HG02642 (cell line): ENCODE data around the gene PGM2L1.
A peak's percentile ranks its signal among the peaks of the same experiment; 100 is the strongest.
"Not testable (repeated sequence)": the region's sequence is repeated elsewhere in the genome, so short reads cannot be mapped to it uniquely, and the experiment has no call there.

Source experiments
- ATAC-seq: cut with Tn5 transposase; IDR thresholded peaks from one replicate; pipeline ENCODE4 v1.9.1; 2021; ENCODE audit warnings: mild to moderate bottlenecking; ENCODE audit not compliant: unreplicated experiment, poor library complexity

The PGM2L1 gene

DNA sequence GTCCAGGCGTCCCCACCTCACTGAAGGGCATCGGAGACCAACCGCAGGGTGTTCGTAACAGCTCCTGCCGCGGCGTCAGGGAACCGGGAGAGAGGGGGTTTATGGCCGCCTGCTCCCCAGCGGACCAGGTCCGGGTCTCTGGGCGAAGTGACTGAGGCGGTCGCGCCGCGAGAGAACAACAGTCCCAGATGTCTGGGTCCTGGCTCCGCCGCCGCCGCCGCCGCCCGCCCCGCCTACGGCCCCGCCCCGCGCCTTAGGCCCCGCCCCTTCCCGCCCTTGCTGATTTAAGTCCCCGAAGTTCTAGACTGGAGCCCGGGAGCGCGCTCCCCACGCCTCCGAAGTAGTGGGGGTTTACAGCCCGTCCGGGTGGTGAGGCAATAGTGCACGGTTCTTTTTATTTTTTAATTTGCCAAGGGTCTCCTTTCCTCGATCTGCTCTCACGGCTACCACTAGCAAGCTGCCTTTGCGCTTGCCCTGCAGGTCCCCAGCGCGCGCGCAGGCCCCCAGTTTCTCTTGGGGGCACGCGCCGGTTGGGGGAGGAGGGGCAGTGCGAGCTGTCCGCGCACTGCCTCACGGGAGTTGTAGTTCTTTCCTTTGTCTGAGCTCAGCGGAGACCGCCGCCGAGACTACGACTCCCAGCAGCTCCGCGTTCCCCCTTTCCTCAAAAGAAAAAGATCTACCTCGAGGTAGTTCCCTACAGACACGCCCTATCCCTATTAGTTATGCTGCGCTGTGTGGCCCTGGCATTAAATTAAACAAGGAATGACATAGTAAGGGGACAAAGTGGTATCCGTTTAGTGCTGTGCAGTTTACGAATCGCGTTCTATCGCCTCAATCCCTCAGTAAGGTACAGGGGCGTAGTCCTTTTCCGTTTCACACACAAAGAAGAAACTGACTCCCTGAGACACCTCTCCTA is at the start of gene PGM2L1:
Gene PGM2L1, minus strand, starts transcription at position 190 of the 916 bp plus-strand sequence. CDS start 272 bp downstream, outside the sequence.
- peak; percentile 96 for ATAC-seq

DNA sequence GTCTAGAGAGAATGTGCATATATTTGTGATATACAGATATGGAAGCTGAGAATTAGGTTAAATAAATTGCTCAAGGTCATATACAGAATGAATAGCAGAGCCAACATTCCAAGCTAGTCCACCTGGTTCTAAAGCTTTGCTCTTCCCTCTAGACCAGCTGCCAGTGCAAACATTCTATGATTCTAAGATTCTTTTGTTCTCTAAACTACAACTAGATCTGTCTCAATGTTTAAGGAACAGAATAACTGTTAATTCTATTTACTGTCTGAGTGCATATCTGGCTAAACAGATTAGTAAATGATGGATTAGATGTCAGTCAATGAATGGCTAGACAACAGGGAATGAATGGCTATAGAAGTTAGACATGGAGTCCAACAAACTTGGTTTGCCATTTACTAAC is 49.5 kb upstream of the PGM2L1 start:
- no peak for ATAC-seq

DNA sequence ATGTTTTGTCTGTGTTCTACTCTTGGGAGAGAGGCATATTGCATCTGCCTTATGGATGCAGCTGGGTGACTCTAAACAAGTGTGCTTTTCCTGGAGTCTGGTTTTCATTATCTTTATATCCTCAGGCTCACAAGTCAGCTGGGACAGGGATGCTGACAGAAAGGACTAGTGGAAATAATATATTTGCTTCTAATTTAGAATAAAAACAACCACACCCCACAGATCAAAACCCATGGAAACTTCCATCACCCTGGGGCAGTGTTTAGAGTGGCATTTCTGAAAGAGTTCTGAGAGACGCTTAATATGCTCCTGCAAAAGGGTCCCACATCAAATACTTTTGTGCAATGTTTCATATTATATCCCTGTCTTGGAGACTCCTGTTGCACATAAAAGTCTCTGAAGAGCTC is 48.3 kb upstream of the PGM2L1 start:
- ATAC-seq = no peak

DNA sequence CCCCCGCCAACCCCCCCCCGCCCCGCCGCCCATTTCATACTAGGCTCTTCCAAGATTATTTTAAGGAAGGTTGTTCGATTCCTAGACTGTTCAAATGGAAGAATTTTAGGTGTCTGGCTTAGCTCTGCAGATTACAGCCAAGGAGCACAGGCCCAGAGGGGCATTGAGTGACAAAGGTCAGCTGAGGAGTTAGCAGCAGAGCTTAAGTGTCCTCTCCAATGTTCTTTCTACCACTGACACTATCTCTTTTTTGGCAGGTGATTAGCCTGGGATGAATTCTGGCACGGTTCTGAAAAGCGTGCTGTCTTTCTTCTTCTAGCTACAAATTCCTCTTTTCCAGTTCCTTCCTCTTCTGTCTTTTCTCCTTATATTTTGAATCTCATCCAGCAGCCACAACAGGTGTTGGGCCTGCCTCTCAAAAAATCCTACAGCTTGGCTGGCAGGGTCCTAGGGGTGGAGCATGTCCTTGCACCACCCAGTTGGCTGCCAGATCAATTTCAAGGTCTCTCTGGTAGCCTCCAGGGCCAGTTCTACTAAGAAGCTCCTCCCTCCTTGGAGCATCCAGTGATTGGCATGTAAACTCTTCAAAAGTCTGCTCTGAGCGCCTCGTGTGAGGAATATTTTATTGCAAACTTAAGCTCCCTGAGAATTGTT is 46.1 kb upstream of the PGM2L1 start:
- ATAC-seq = no peak

DNA sequence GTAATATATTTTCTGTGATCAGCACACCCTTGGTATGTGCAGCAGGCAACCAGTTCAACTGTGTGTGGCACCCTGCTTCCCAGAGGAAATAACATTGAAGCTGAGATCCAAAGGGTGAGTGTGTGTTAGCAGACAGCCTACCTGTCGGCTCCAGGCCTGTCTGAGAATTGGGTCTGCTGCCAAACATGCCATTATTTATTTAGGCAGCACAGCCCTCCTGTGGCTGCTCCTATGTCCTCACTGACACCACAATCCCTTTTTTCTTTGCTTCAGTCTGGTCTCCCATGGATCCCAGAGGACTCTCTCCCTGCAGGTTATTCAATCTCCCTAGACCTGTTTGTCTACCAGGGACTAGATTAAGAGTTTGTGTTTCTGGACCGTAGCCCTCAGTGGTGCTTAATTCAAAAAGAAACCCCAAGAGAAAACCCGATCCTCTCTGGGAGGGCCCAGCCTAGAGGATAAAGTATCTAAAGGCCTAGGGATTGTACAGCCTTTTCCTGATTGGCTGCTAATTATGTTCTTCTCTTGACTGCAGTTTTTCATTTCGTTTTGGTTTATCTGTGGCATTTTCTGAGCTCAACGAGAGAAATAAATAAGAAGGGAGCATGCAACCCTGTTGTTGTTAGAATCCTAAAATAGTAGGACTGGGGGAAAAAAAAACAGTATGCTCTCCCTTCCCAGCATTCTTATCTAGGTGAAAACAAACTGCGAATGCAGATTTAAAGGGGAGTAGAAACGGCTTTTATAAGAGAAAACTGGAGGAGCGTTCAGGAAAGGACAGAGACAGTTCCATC is 45.0 kb upstream of the PGM2L1 start:
- no peak for ATAC-seq

DNA sequence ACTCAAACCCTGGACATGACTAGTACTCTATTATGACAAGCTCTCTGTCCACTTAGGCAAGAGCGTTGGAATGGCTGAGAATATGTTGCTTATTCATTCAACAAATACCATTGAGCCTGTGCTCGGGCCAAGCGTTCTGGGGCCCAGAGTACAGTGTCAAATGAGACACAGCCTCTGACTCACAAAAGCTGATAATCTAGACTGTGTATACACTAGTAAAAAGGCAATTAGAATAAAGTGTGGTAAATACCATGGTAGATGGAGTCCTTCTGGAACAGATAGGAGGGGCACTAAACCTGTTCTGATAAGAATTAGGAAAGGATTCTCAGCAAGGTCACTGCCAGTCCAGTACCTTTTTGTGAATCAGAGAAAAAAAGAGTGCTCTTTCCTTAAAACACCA is 44.4 kb upstream of the PGM2L1 start:
- ATAC-seq = no peak

DNA sequence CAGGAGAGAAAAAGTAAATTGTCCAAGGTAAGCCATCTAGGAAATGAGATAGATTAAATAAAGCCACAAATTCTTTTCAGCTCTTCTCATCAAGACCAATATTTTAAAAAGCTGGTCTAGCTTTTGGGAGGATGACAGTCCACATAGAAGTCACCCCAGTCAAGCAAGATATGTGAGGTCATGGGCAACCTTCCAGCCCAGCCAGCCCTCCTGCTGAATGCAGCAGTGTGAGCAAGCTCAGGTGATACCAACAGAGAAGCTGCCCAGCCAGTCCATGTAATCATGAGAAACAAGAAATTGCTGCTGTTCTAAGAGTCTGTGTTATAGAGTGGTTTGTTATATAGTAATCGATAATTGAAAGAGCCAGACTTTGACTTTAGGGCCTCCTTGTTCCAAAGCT is 40.4 kb upstream of the PGM2L1 start:
- no peak for ATAC-seq

DNA sequence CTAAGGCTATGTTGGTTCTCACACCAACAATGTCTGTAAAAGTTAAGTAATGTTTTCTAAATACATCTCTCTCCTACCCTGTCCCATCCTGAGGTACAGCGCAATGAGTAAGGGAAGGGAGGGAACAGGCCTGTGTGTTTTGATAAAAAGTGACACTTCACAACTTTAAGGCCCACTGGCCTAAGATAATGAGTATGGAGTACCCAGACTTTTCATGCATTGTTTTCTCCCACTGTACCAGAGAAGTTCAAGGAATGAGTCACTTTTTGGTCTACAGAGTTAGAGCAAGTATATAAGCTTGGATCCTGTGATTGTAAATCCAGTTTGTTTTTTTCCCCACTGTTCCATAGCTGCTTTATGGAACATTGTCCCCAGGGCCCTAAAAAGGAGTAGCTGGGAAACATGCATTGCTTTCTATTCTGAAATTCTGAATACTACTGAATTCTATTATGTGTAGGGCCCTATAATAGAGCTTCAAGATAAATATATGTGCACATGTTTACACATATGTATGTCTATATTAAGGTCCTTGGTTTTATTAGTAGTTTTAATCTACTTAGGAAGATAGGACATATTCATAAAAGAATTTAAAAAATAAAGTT is 39.3 kb upstream of the PGM2L1 start:
- no peak for ATAC-seq

DNA sequence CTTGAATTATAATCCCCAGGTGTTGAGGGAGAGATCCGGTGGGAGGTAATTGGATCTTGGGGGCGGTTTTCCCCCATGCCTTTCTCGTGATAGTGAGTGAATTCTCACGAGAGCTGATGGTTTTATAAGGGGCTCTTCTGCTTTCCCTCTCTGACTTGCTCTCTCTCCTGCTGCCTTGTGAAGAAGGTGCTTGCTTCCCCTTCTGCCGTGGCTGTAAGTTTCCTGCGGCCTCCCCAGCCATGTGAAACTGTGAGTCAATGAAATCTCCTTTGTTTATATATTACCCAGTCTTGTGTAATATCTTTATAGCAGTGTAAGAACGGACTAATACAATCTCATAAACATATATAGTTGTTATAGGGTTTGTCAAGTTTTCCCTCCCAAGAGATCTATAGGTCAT is 36.3 kb upstream of the PGM2L1 start:
- no peak for ATAC-seq

DNA sequence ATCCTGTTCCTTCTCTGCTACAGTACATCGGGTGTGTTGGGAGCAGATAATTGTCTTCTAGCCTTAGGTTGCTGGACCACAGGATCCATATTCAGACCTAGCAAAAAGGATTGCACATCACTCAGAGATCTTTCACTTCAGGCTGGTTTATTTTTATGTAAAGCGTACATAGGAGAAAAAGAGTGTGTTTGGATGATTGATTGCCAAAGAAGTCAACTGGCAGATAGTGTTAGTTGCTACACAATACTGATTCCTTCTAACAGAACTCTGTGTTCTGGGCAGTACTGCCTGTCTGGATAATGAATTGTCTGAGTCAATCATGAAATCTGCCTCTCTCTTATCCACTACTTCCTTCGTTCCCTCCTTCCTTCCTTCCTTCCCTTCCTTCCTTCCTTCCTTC is 31.0 kb upstream of the PGM2L1 start:
- ATAC-seq = no peak

DNA sequence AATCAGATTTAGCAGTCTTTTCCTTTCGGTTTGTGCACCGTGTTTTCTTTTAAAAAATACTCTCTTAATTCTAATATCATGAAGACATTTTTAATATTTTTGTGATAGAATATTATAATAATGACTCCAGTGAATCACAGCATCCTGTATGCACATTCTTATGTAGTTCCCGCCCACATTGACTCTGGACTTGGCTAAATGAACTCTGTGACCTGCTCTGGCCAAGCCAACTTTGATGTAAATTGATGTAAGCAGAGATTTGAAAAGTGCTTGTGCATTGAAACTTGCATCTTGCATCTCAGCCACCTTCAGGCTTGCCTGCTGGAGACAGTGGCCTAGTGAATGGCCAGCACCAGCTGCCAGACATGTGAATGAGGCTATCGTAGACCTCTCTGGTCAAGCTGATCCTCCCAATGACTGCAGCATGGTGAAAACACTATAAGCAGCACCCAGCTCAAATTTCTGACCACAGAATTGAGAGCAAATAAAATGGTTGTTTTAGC is 29.2 kb upstream of the PGM2L1 start:
- no peak for ATAC-seq

DNA sequence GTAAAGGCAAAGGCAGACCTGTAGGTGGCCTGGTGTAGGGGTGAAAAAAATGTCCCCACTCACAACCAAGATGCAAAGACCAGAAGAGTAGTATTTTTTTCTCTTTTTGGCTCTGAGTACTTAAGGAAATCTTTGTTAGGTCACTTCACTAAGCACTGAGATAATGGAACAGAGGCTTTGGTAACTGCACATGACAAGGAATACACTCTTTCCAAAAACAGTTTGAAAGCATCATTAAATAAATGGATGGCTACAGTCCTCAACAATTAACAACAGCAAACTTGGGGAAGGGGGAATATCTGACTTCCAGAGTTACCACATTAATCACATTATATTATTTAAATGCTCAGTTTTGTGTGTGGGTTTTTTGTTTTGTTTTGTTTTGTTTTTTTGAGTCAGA is 26.9 kb upstream of the PGM2L1 start:
- ATAC-seq = no peak

DNA sequence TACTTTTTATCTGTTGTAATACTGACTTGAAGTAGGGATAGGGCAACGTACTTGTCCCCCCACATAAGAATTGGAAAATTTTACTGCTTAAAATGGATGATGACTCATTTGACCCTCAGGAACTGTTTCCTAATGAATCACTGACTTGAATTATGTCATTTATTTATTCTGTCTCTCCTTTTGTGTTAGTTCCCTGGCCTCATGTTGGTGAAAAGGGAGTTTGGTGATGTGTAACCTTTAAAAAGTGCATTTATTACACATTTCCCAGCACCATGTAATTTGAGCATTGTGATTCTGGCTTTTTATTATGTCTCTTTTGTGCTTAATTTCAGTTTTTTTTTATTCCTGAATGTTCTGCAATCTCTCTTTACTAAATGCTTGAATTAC is 20.3 kb upstream of the PGM2L1 start:
- no peak for ATAC-seq

DNA sequence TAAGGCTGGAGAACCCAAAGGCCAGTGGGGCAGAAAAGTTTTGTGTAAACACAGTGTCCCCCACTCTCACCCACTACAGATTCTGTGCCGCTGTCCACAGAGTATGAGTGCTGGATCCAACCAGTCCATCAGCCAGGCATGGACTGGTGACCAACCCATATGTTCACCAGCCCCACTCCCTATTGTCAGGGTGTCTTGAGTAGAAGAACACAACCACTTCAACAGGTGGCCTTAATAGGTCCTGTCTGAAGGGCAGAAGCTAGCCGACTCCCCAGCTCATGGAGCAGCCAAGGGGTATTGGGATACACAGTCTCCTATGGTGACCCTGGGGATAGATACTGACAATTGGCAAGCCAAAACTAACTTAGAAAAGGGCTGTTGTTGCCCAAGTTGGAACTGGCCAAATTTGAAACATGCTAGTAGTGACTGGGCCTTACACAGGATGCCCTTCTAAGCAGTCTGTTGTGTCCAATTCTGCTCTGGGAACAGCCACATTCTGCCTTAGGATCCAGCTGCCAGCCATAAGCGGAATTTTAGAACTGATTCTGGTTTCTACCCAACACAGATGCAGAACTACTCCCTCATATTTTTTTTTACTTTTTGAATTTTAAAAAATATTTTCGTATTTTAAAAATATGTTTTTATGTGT is 19.8 kb upstream of the PGM2L1 start:
- ATAC-seq = no peak

DNA sequence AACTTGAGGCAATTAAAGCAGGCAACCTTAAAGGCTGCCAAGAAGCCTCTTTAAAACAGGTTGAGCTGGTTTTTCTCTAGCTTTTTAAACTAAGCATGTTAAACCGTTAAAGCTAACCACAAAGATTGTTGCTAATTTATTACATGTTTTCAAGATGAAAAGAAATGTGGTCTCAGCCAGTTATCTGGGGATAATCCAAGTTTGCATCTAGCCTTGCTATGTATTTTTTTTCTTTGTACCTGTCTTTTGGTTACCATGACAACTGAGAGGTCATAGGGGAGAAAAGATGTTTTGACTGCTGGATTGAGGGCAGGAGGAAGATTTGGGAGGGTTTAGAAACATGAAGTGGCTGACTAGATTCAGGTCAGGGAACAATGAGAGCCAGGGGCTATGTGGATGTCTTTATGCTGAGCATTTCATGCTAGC is 19.2 kb upstream of the PGM2L1 start:
- no peak for ATAC-seq

DNA sequence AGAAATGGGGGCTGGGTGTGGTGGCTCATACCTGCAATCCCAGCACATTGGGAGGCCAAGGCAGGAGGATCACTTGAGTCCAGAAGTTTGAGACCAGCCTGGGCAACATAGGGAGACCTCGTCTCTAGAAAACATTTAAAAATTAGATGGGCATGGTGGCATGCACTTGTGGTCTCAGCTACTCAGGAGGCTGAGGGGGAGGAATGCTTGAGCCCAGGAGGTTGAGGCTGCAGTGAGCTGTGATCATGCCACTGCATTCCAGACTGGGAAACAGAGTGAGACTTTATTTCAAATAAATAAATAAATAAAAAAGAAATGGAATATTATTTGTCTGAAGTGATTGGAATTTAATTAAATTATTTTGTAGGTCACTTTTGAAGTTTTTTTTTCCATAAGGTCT is 18.7 kb upstream of the PGM2L1 start:
- not testable (repeated sequence) for ATAC-seq

DNA sequence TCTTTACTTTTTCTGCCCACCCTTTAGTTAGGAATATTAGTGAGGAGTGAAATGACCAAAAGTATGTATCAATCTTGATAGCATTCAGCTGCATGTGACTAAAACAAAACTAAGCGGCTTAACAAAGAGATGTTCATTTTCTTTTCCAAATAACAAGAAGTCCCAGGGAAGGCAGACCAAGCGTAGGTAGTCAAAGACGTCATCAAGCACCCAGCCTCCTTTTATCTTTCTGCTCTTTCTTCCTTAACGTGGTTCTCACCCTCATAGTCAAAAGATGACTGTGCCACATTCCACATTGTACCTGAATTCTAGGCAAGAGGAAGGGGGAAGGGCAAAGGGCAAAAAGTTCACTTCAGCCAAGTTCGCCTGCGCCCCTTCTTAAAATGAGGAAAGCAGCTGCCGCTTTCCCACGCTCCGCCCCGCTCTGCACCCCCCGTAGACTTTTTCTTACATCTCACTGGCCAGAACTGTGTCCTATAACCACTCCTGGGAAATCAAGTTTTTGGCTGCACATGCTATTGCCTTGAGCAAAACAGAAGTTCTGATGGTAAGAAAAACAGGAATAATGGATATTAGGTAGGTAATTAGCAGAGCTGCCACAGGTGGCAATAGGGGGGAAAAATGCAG is 14.6 kb upstream of the PGM2L1 start:
- ATAC-seq = no peak

DNA sequence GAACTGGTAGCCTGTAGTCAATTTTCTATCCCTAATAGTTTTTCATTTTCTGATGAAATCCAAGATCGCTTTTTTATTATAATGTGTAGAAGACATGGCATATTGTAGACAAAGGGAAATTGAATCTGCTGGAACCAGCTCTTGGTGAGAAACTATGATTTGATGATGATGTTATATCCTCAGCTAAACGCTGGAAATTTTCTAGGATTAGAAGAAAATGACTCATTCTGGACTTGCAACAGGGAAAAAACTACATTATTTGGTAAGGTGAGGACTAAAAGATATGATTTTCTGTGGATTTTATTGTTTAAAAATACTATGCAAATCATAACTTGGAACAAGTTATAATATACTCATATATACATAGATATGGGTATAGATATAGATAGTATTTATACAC is 14.1 kb upstream of the PGM2L1 start:
- no peak for ATAC-seq

DNA sequence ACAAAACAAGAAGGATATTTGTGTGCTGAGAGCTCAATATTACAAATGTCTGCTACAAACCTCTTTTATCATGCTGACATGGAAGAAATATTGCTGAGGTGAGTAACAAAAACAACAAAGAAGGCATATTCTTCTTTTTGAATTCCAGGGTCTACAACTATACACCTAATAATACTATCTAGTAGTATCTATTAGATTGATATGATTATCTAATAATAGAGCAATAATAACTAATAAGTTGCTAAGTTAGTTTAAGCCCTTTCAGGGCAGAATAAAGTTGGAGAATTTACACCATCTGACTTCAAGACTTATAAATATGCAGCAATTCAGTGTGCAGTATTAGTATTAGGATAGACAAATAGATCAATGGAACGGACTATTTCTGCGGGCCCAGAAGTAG is 11.4 kb upstream of the PGM2L1 start:
- no peak for ATAC-seq
